ENCODE results near the gene GNB3.

- TF ChIP-seq CTCF (IDR thresholded peaks at IDR 0.05) = no peak
- TF ChIP-seq POLR2A (IDR thresholded peaks at IDR 0.05) = no peak
These were observed 23.0 kb upstream of the GNB3 start for GRCh38 chr12:6817662-6818157.

Measured in thyroid gland (tissue), 4 donors.